HUDEP-2 (cell line): Measurements from ENCODE around the gene SCN4A.
"Not testable (repeated sequence)": the region's sequence is repeated elsewhere in the genome, so short reads cannot be mapped to it uniquely, and the experiment has no call there.

Experiments used
- DNase-seq, 76 experiments: peaks; one replicate each; lab custom pipeline; 2025; ENCODE audit not compliant: unreplicated experiment in 76 of 76; lab: John Stamatoyannopoulos, UW

Gene SCN4A

GRCh38 chr17:63986821-63987220 lies 14.1 kb upstream of the SCN4A start:
- DNase-seq, result no peak

GRCh38 chr17:63985387-63986140 lies 12.8 kb upstream of the SCN4A start:
- no peak for DNase-seq

- DNase-seq, result peak in 63 of 76 experiments; percentile 3 to 79 (median 48)
These were observed 12.1 kb upstream of the SCN4A start for GRCh38 chr17:63984651-63985386.

- DNase-seq, result no peak
These were observed 11.5 kb upstream of the SCN4A start for GRCh38 chr17:63984236-63984635.

GRCh38 chr17:63983320-63983719 lies 10.6 kb upstream of the SCN4A start:
- no peak for DNase-seq

- DNase-seq, result not testable (repeated sequence)
These were observed 9.9 kb upstream of the SCN4A start for GRCh38 chr17:63982641-63983040.

GRCh38 chr17:63978272-63979200 lies 5.8 kb upstream of the SCN4A start:
- DNase-seq, result no peak

GRCh38 chr17:63976702-63977101 lies 4.0 kb upstream of the SCN4A start:
- peak in 15 of 76 experiments; percentile 2 to 40 (median 20) for DNase-seq

- no peak for DNase-seq
These were observed 2.9 kb upstream of the SCN4A start for GRCh38 chr17:63975541-63976092.

- DNase-seq, result no peak
These were observed 2.0 kb upstream of the SCN4A start for GRCh38 chr17:63974594-63975192.

GRCh38 chr17:63973930-63974593 lies 1.3 kb upstream of the SCN4A start:
- DNase-seq, result no peak

- no peak for DNase-seq
These were observed 529 bp upstream of the SCN4A start for GRCh38 chr17:63973247-63973646.

GRCh38 chr17:63969278-63969677 lies 3.4 kb downstream of the SCN4A start:
- DNase-seq, result no peak

- DNase-seq, result no peak
These were observed 4.8 kb downstream of the SCN4A start for GRCh38 chr17:63967953-63968352.

GRCh38 chr17:63966646-63967264 lies 6.0 kb downstream of the SCN4A start:
- DNase-seq, result no peak

GRCh38 chr17:63963123-63963522 lies 9.6 kb downstream of the SCN4A start:
- no peak for DNase-seq

GRCh38 chr17:63962298-63962744 lies 10.4 kb downstream of the SCN4A start:
- DNase-seq, result no peak

- DNase-seq, result peak in 67 of 76 experiments; percentile 14 to 86 (median 69)
These were observed 11.1 kb downstream of the SCN4A start for GRCh38 chr17:63961355-63962212.
